Measurements from ENCODE around the gene ZWILCH.

The ZWILCH gene

DNA sequence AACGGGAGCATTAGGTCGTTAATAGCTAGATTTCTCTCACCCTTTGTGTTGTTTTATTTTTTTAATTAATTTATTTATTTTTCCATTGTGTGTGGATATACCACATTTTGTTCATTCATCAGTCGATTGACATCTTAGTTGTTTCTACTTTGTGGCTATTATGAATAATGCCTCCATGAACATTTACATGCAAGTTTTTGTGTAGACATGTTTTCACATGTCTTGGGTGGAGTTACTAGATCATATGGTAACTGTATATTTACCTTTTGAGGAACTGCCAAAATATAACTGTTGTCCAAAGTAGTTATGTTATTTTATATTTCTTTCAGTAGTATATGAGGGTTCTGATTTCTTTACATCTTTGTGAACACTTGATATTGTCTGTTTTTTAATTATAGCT lies 18.8 kb downstream of the ZWILCH start:
- in situ Hi-C loops (cut with MboI; ENCODE audit: low sequenced_read_pairs): no loop called here

DNA sequence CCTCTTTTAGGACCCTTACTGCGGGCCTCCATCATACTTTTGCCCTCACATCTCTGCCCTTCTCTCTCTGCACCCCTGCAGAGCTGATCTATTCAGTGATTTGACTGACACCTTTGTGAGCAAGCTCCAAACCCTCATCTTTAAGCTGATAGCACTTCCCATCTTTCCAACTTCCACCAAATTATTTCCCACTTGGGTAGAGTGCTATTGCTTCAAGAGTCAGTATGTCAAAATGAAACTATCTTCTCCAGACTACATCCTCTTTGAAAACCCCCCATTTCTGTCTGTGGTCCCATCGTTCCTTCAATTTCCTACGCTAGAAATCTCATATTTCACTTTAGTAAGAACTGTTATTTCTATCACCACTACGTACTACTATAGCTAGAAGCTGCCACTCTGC lies 19.7 kb downstream of the ZWILCH start:
- in situ Hi-C loops (cut with MboI; ENCODE audit: low sequenced_read_pairs): no loop called here

DNA sequence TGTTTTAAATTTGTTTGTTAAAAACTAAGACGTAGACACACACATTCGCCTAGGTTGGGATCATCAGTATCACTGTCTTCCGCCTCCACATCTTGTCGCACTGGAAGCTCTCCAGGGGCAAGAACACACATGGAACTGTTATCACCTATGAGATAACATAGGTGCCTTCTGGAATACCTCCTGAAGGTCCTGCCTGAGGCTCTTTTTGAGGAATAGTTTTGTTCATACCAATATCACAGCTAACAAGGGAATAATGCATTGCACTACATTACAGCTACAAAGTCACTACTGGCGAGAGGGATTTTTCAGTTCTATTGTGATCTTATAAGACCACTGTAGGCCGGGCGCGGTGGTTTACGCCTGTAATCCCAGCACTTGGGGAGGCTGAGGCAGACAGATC lies 29.9 kb downstream of the ZWILCH start:
- in situ Hi-C loops (cut with MboI; ENCODE audit: low sequenced_read_pairs): no loop called here

DNA sequence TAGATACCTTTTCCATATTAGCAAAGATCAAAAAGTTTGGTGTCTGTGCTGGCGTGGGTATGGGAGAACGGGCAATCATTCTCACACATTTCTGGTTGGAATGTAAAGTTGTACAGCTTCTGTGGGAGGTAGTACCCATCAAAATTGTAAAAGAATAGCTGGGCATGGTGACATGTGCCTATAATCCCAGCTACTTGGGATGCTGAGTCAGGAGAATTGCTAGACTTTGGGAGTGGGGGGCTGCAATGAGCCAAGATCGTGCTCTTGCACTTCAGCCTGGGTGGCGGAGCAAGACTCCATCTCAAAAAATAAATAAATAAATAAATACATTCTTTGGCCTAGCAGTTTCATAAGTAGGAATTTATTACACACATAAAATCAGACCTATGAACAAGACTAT lies 37.8 kb downstream of the ZWILCH start:
- in situ Hi-C loops (cut with MboI; ENCODE audit: low sequenced_read_pairs): no loop called here

DNA sequence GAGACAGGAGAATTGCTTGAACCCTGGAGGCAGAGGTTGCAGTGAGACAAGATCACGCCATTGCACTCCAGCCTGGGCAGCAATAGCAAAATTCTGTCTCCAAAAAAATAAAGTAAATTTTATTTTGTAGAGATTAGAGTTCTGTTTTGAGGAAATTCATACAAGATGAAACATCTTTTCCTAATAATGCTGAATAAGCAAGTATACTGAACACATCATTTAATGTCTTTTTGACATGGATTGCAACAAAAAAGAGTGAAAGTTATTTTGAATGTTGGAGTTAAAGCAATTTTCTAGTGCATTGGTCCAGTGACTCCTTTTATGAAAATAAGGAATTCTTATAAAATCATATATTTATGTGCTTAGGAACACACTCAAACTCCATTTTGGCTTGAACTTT lies 40.1 kb downstream of the ZWILCH start:
- in situ Hi-C loops (cut with MboI; ENCODE audit: low sequenced_read_pairs): no loop called here

DNA sequence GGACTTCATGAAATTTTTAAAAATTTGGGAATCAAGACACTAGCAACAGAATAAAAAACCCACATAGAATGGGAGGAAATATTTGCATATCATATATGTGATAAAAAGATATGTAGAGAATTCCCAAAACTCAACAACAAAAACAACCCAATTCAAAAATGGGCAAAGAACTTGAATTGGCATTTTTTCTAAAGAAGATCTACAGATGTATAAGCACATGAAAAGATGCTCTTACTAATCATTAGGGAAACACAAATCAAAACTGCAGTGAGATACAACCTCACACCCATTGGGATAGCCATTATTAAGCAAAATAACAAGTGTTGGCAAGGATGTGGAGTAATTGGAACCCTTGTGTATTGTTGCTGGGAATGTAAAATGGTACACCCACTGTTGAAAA lies 50.6 kb downstream of the ZWILCH start:
- in situ Hi-C loops (cut with MboI; ENCODE audit: low sequenced_read_pairs): no loop called here

DNA sequence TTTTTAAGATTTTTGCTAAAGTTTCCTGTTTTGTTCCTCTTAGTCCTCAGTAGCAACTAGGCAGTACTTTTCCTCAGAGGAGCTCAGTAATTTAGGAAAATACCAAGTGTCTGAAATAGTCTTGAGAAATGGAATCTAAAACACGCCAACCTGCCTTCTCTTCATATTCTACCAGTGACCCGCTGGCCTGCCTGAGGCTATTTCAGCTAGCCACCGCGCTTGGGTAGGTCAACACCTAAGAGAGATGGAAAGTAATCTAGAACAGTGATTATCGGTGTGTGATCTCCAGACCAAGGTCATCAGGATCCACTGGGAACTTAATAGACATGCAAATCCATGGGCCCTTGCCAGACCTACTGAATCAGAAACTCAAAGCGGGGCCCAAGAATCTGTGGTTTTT lies 53.1 kb downstream of the ZWILCH start:
- in situ Hi-C loops (cut with MboI; ENCODE audit: low sequenced_read_pairs): no loop called here

DNA sequence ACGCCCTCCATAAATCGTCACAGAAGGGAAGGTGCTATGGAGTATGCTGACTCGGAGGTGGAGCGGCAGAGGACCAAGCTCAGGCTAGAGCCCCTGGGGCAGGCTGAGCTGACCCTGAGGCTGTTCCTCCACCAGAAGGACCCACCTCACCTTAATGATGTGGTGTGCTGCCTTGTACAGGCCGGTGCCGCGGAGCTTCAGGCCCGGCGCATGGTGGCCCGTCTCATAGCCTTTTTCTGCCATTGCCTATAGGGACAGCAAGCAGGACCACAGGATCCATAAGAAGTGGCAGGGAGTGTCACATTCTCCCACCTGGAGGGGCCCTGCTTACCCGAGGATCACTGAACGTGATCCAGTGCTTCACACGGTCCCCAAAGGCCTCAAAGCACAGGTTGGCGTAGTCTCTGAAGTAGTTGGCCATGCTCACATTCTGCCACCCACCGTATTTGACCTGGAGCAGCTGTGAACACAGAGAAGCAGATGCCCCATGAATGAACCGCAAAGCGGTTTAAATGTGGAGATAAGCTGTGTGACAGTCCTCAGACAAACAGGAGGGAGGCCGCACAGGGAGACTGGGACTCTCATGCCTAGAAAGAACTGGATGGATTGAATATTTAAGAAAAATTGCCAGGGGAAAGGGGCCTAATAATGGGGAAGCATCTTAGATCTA lies 55.9 kb downstream of the ZWILCH start:
- in situ Hi-C loops (cut with MboI; ENCODE audit: low sequenced_read_pairs): no loop called here

DNA sequence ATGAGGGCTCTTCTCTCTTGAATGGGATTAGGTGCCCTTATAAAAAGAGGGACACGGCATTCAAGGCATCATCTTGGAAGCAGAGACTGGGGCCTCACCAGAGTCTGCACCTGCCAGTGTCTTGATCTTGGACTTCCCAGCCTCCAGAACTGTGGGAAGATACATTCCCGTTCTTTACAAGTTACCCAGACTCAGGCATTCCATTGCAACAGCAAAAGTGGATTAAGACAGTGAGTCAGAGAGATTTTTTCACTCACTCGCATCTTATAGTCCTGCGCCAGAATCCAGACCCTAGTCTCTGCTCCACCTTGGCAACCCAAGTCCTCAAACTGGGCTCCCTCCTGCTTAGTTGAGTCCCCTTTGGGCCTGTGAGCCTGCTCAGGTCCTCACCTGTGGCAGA lies 58.0 kb downstream of the ZWILCH start:
- in situ Hi-C loops (cut with MboI; ENCODE audit: low sequenced_read_pairs): no loop called here

DNA sequence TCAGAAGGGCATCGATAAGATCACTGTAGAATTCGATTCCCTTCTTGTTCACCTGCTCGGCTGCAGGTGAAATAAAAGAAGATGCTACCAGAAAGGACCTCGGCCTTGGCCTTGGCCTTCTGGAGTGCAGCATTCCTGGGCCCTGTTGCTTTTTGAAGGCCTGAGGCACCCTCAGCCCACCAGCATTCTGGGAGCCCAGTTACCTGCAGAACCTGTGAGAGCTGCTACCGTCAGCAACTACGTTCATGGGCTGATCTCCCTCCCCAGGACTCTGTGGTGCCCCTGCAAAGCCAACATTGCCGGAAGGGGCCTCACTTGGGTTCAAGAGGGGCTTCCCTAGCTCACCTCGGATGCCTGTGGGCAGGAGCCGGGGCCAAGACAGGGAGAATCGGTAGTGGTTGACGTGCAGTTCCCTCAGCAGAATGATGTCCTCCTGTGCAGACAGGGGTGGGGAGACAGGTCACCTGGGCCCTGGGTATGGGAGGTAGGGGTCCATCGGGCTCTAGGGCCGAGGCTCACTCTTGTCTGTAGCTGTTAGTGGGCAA lies 58.5 kb downstream of the ZWILCH start:
- in situ Hi-C loops (cut with MboI; ENCODE audit: low sequenced_read_pairs): no loop called here

DNA sequence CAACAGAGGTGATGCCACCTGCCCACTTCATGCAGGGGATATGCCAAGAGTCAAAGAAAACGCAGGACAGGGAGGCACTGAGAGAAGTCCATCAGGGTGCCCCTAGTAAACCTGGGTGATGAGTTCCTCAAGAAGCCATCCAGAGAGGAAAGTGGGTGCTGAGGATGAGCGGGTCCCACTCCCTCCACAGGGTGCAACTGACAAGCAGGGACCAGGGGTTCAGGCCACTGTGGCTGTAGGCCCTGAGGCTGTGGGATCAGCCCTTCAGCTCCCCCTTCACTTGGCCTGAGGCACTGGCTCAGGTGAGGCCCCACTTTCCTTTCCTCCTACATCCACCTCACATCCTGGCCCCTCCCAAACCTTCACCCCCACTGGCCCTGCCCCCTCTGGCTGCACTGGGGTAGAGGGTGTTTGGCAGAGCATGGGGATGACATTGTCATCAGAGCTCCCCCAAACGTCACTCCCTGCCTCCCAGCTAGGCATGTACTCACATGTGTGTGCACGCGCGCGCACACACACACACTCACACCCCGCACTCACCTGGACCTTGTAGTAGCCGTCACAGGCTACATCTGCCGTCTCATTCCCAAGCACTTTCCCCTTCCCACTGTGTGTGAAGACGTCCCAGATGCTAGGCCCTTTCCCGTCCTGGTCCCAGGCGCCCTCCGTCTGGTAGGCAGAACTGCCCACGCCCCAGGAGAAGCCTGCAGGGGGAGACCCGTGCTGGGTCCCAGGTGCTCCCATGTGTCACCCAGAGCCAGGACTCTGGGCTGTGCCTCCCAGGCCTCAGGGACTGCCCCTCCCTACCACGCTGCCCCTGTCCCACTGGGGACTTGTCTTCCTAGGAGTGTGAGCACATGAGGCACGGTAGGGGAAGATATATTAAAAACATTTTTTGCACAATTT lies 59.3 kb downstream of the ZWILCH start:
- in situ Hi-C loops (cut with MboI; ENCODE audit: low sequenced_read_pairs): no loop called here

DNA sequence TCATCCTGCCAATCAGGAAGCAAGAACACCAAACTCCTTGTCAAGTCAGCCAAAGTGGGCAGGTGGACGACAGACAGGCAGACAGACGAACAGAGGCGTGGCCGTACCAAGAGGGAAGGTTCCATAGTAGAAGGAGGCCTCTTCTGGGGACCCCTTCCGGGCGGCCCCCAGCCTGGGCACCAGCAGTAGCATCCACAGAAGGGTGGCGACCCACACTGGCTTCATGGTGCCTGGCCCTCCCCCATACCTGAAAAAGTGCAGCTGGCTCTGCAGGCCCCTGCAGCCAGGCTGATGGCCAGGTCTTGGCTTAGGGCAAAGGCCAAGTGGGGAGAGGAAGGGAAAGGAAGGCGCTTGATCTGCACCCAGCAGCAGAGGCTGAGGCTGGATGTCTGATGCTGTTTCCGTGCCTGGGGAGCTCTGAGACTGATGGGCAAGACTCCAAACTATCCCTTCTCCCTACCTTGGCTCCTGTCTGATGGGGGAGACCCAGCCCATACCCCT lies 60.1 kb downstream of the ZWILCH start:
- in situ Hi-C loops (cut with MboI; ENCODE audit: low sequenced_read_pairs): no loop called here

DNA sequence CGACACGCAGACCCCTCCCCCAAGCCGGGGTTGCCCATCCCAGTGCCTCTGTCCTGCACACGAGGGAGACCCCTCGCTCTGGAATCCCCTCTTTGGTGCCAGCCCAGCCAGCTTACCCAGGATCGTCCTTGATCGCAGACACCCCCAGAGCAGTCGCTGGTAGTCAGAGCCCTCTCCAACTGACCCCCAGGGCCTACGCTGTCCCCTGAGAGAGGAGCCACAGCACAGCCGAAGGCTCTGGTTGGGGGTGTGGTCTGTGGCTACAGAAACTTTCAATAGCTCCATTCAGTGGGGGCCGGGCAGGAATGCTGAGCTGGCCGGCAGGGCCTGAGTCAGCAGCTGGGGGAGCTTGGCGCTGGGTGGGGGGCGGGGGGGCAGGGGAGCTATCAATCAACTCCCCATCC lies 60.6 kb downstream of the ZWILCH start, which contains the start of gene LCTL:
Gene LCTL (minus strand): TSS at position 258 of the 404 bp plus-strand sequence. CDS start 633 bp downstream, outside the sequence.
- in situ Hi-C loops (cut with MboI; ENCODE audit: low sequenced_read_pairs): no loop called here

DNA sequence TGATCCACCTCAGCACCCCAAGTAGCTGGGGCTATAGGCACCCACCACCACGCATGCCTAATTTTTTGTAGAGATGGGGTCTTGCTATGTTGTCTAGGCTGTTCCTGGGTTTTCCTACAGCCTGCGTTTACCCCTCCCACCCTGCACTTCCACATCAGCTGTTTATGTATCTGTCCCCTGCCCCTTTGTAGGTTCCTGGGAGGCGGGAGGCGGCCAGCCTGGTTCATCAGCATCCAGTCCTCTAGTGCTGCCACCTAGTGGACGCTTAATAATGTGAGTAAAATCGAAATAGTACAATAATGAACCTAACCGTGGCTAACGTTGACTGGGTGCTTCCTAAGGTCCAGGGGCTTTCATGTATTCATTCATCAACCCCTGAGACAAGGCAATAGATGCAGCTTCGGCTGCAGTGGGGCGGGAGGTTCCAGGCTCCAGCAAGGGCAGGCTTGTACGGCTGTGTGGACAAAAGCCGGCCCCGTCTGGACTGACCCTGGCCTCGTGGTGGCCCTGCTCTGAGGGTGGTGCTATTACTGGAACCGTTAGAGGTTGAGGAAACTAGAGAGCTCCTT lies 61.9 kb downstream of the ZWILCH start:
- in situ Hi-C loops (cut with MboI; ENCODE audit: low sequenced_read_pairs): no loop called here

DNA sequence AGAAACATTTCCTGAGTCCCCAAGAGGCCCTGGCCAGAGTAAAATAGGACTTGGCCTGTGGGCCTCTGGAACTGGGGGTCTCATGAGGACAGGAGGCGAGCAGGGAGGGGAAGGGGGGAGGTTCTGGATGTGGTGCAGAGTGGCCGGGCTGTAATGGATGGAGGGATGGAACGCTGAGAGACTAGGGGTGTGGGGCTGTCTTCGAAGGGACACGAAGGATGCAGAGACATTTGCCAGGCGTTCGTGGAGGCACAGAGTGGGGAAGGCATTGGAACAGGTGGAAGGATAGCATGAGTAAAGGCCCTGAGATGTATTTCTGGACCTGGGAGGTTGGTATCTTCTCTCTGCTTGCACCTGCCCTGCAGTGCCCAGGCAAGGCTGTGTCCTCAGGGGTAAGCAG lies 62.8 kb downstream of the ZWILCH start:
- in situ Hi-C loops (cut with MboI; ENCODE audit: low sequenced_read_pairs): no loop called here

DNA sequence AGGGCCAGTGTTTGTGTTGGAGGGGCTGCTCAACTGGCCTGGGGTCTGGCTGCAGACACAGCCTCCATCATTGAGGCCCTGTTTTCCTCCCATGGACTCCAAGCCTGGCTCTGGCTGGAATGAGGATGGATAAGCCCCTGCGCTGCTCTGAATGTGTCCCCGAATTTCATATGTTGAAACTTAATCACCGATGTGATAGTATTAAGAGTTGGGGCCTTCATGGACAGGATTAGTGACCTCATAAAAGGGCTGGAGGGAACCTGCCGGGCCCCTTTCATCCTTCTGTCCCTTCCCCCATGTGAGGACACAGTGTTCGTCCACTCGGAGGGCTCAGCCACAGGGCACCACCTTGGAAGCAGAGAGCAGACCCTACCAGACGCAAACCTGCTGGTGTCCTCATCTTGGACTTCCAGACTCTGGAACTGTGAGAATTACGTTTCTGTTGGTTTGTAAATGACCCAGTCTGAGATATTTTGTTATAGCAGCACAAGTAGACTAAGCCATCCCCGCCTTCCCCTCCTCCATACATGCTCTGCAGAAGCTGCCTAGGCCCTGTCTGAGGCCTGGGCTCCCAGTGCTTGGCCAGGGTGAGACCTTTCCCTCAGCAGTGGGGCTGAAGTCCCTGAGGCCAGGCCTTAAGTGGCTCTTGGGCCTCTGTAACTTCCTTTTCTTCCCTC lies 64.5 kb downstream of the ZWILCH start:
- in situ Hi-C loops (cut with MboI; ENCODE audit: low sequenced_read_pairs): no loop called here

DNA sequence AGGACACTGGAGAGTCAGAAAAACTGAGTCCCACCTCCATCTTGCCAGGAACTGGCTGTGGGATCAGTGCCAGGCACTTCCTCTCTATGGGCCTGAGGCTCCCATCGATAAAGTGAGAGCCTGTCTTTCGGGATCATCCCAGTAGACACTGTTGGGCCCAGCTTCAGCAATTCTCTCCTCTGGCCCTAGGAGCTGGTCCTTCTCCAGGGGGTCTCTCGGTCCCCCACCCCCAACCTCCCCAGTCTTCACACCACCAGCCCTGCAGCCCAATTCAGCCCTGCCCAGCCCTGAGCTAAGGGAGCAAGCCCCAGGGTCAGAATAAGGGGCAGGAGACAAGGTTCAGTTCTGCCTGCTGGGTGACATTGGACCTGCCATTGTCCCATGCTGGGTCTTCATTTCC lies 65.2 kb downstream of the ZWILCH start:
- in situ Hi-C loops (cut with MboI; ENCODE audit: low sequenced_read_pairs): no loop called here

DNA sequence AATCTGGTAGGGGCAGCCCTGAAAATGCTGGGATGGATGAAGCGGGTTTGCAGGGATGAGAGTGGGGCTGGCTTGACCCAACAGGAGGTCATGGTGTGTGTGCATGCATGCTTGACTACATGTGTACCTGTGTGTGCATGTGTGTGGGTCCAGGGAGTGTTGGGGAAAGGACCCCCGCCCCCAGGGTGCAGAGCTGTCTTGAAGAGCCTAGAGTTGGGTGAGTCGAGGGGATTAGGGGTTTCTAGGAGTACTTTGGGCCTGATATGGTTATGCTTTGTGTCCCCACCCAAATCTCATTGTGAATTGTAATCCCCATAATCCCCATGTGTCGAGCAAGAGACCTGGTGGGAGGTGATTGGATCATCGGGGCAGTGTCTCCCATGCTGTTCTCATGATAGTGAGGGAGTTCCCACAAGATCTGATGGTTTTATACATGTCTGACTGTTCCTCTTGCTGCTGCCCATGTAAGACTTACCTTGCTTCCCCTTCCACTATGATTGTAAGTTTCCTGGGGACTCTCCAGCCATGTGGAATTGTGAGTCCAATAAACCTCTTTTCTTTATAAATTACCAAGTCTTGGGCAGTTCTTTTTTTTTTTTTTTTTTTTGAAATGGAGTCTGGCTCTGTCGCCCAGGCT lies 65.8 kb downstream of the ZWILCH start:
- in situ Hi-C loops (cut with MboI; ENCODE audit: low sequenced_read_pairs): no loop called here

DNA sequence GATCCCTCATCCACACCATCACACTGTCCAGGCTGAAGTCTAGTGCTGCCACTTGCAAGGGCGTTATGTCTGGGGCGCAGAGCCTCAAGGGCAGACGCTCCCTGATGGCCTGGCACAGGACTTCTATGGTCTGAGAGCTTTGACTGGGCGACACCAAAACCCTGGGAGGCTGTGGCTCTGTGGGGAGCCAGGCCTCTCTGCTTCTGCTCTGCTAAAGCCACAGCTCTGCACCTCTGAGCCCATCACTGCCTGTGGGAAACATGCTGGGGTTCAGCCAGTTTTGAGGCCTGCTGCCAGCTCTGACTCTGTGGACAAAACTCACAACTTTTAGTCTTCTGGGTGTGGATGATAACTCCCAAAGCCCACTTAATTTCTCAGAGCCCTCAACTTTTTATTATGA lies 67.0 kb downstream of the ZWILCH start:
- in situ Hi-C loops (cut with MboI; ENCODE audit: low sequenced_read_pairs): no loop called here

DNA sequence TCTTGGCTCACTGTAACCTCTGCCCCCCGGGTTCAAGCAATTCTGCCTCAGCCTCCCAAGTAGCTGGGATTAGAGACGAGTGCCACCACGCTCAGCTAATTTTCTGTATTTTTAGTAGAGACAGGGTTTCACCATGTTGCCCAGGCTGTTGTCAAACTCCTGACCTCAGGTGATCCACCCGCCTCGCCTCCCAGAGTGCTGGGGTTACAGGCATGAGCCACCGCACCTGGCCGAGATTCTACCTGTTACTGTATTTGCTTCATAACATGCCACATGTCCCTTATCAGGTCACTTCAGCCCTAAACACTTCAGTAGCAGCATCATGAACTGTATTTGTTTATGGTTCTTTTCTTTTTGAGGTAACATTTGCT lies 68.2 kb downstream of the ZWILCH start:
- in situ Hi-C loops (cut with MboI; ENCODE audit: low sequenced_read_pairs): no loop called here

Measured in HL-60/S4 treated with retinoic acid at 250 ng/mL for 4 days and 3 days (cell line).